Cardiac fibroblast (primary cell): Measurements from ENCODE around the gene FRG2.
"Not testable (repeated sequence)": the region's sequence is repeated elsewhere in the genome, so short reads cannot be mapped to it uniquely, and the experiment has no call there.

ENCODE experiments used
- DNase-seq, 2 donors: peaks; one replicate each; pipeline versions ENCODE4 v3.0.0 to v3.0.0-alpha.2; 2010; ENCODE audit warnings: low read depth in 2 of 2
- H3K4me3 ChIP-seq, 2 donors: replicated peaks in 1 of 2; 1 replicate in 1 of 2; 2 replicates in 1 of 2; pipeline ENCODE4 v1.5.1; 2011; ENCODE audit warnings: low read depth in 2 of 2, low read length in 2 of 2, mild to moderate bottlenecking in 2 of 2, moderate library complexity in 1 of 2
- CTCF ChIP-seq: IDR thresholded peaks from one replicate; pipeline ENCODE4 v1.5.1; 2011; ENCODE audit warnings: low read depth, mild to moderate bottlenecking, low read length, inconsistent platforms

The FRG2 gene

GRCh38 chr4:190015538-190016368 is 11.3 kb downstream of the FRG2 start:
- no peak for DNase-seq
- no peak for TF ChIP-seq CTCF
- H3K4me3 ChIP-seq: no peak overlapping the region

- peak in 1 of 2 donors; percentile 21 for DNase-seq
- peak overlapping the region in 1 of 2 donors; percentile 28 for H3K4me3 ChIP-seq
- TF ChIP-seq CTCF: no peak
Observed at GRCh38 chr4:190014771-190015537, 12.1 kb downstream of the FRG2 start.

- not testable (repeated sequence) for DNase-seq, H3K4me3 ChIP-seq
Observed at GRCh38 chr4:189989941-189990340, 37.1 kb downstream of the FRG2 start.

- TF ChIP-seq CTCF: no peak
- no peak overlapping the region for H3K4me3 ChIP-seq
- no peak for DNase-seq
Observed at GRCh38 chr4:189988877-189989431, 38.1 kb downstream of the FRG2 start.

GRCh38 chr4:189985651-189986243 is 41.3 kb downstream of the FRG2 start:
- not testable (repeated sequence) for H3K4me3 ChIP-seq, DNase-seq

- H3K4me3 ChIP-seq, DNase-seq: not testable (repeated sequence)
Observed at GRCh38 chr4:189984661-189985060, 42.4 kb downstream of the FRG2 start.

GRCh38 chr4:189983916-189984526 is 43.0 kb downstream of the FRG2 start:
- not testable (repeated sequence) for H3K4me3 ChIP-seq, DNase-seq

- no peak for DNase-seq
- TF ChIP-seq CTCF: no peak
- H3K4me3 ChIP-seq: no peak overlapping the region
Observed at GRCh38 chr4:189981970-189982369, 45.1 kb downstream of the FRG2 start.

- not testable (repeated sequence) for DNase-seq, H3K4me3 ChIP-seq
Observed at GRCh38 chr4:189980292-189980691, 46.8 kb downstream of the FRG2 start.
